Measurements from ENCODE around the gene NGFR.
"Not testable (repeated sequence)": the region's sequence is repeated elsewhere in the genome, so short reads cannot be mapped to it uniquely, and the experiment has no call there.

The NGFR gene

GRCh38 chr17:49545007-49545660 lies 50.0 kb downstream of the NGFR start:
- H3K4me3 ChIP-seq (ENCODE audit: low read depth, low read length): no peak overlapping the region

DNA sequence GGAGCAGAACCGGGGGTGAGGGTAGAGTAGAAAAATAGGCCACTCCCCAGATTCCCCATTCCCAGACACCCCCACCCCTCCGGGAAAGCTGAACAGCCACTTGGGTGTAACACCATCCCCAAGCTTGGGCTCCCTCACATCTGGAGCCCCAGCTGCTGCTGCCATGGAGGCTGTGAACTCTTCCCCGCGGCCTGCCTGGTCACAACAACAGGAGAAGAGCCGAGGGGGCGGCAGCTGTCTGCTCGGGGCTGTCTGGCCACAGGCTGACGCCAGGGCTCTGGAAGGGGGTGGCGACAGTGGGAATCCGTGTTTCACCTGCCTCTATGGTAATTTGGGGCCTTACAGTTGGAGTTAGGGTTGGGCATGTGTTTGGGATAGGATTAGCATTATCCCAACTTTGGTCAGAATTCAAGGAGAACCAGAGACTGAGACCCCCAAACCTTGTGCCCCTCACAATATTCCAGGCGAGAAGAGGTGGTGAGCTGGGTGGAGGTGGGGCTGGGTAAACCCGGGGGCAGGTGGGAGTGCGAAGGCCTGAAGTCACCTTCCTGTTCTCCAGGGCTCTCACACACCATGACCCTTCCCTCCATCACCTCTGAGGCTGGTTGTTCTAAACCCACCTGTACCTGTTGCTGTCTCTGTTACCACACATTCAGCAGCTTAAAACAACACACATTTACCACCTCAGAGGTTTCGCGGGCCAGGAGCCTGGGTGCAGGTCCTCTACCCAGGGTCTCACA lies 50.9 kb downstream of the NGFR start:
- H3K4me3 ChIP-seq (ENCODE audit: low read depth, low read length): no peak overlapping the region

- H3K4me3 ChIP-seq (ENCODE audit: low read depth, low read length): no peak overlapping the region
Measured at GRCh38 chr17:49546546-49547535, 51.7 kb downstream of the NGFR start.

DNA sequence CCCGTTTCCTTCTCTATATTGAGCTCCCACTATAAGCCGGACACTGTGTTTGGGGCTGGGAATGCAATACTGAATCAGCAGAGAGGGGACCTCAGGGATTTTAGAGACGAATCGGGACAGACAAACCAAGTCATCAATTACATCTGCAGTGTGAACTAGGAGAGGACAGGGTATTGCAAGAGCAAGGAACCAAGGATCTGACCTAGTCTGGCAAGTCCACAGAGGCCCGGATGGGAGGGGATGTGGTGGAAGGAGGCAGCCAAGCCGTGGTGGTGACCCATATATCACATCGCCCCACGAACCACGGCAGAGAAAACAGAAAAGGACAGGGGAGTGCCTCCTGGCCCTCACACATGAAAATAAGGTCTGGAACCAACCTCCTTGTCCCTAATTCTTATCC lies 52.5 kb downstream of the NGFR start:
- no peak overlapping the region for H3K4me3 ChIP-seq (ENCODE audit: low read depth, low read length)

DNA sequence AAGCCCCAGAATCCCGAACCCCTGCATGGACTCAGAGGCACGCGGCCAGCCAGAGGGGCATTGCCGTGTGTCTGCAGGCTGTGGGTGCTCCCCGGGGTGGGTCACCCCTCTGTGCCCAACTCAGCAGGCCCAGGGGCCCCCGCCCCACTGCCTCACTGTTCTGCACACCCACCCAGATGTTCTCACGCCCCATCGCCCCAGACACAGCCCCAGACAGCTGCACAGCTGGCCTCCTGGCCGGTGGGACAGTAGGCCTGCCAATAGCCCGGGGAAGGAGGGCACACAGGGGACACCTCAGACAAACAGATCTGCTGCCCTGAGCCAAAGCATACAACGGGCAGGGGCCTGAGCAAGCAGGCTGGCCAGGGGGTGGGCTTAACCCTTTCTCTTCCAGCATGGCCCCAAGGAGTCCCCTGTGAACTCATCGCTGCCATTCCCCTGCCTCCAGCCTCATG lies 53.0 kb downstream of the NGFR start:
- H3K4me3 ChIP-seq (ENCODE audit: low read depth, low read length): no peak overlapping the region

GRCh38 chr17:49548506-49549310 lies 53.6 kb downstream of the NGFR start:
- no peak overlapping the region for H3K4me3 ChIP-seq (ENCODE audit: low read depth, low read length)

DNA sequence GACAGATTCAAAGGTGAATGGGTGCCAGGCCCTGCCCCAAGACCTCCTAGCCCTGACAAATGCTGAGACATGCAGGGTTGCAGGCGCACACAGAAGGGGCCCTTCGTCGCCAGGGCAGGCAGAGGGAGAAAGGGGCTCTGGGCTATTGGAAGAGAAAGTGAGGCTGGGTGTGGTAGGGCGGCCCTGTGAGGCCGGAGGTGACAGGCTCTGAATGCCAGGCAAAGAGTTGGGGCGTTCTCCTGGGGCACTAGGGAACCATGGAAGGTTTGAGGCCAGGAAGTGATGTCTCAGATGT lies 54.2 kb downstream of the NGFR start:
- H3K4me3 ChIP-seq (ENCODE audit: low read depth, low read length): no peak overlapping the region

GRCh38 chr17:49549691-49550678 lies 54.9 kb downstream of the NGFR start:
- no peak overlapping the region for H3K4me3 ChIP-seq (ENCODE audit: low read depth, low read length)

GRCh38 chr17:49550764-49551163 lies 55.7 kb downstream of the NGFR start:
- H3K4me3 ChIP-seq (ENCODE audit: low read depth, low read length): not testable (repeated sequence)

DNA sequence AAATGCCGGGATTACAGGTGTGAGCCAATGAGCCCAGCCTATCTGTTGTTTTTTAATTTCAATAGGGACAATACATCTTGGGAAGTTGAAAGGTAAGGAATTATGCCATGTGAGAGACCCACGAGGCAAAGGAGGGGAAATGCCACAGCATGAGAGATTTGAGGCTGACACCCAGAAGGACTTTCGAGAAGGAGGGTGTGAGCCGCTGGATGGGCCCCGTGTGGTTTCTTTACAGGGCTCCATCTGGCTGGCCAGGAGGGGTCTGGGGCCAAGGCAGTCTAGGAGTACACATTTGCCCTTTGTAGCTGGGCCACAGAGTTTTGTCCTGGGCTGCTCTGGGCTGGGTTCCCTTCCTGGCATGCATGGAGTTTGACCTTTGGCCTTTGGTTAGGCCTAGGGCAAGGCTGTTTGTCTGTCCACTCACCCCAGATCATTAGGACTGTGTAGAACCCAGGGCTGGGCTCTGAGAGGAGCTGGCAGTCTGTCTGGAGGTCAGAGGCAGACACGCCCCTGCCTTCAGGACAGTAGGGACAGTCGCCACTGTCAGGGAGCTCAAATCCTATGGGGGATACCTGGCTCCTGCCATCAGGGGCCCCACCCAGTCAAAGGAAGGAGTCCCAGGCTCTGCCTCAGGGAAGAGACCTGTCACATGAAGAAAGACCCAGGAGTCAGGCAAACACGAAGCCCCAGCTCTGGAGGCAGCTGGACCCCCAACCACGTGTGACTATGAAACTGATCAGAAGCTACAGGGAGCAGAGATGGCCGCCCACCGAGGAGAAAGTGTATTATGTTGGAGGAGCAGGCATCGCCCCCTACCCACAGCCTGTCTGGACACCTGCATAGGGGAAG lies 56.4 kb downstream of the NGFR start:
- H3K4me3 ChIP-seq (ENCODE audit: low read depth, low read length): no peak overlapping the region

- H3K4me3 ChIP-seq (ENCODE audit: low read depth, low read length): no peak overlapping the region
Measured at GRCh38 chr17:49552070-49552751, 57.1 kb downstream of the NGFR start.

DNA sequence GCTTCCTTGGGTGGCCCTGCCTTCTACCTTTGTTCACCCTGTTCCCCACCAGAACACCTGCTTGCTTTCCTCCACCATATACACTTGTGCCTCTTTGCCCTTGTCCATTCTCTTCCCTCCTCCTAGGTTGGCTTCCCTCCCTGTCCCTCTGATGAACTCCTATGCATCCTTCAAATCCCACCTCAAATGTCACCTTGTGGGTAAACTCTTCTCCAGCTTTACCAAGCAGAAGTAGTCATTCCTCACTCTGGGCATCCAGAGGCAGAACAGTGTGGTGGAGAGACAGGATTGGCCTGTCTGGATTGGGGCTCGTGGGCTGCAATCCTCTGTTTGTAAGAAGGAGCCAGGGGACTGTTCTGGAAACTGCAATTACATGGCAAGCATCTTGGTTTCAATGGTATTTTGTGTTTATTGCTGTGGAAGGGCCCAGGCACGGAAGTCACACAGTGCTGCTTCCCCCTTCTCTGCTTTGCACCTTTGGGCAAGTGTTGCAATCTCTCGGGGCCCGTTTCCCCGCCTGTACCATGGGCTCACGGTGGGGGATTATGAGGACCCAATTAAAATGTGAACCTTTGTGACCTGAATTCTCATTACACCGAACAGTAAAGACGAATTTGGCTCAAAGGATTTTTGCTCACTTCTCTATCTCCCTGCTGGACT lies 58.7 kb downstream of the NGFR start:
- no peak overlapping the region for H3K4me3 ChIP-seq (ENCODE audit: low read depth, low read length)

DNA sequence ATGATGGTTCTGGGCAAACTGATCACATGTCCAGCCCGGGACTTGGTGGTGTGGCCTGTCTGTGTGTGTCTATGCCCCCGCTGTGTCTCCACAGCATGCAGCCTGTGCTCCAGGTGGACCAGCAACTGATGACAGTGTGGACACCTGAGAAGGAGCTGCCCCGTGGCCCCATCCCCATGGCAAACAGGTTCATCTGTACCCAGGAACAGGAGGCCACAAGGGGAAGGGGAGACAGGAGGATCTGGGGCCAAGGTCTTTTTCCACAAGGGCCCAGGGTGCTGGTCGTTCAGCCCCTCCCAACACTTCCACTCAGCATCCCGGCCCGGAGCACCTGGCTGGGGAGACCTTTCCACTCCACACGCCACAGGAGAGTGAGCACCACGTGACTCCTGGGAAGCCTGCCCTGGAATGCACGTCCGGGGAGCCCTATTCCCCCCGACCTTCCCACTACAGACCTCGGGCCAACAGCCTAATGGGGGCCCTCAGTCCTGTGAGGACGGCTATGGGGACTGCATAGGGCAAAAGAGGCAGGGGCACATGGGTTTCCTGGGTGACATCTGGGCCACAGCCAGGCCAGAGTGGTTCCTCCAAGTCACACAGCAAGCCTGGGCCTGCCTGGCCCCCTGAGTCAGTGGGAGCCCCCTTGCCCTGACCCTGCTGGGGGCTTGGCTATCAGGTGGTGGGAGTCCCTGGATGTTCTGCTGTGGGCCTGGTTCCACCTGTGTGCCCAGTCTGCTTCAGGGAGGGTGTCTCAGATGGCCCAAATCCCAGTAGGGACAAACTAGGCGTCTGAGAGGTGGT lies 59.8 kb downstream of the NGFR start:
- no peak overlapping the region for H3K4me3 ChIP-seq (ENCODE audit: low read depth, low read length)

DNA sequence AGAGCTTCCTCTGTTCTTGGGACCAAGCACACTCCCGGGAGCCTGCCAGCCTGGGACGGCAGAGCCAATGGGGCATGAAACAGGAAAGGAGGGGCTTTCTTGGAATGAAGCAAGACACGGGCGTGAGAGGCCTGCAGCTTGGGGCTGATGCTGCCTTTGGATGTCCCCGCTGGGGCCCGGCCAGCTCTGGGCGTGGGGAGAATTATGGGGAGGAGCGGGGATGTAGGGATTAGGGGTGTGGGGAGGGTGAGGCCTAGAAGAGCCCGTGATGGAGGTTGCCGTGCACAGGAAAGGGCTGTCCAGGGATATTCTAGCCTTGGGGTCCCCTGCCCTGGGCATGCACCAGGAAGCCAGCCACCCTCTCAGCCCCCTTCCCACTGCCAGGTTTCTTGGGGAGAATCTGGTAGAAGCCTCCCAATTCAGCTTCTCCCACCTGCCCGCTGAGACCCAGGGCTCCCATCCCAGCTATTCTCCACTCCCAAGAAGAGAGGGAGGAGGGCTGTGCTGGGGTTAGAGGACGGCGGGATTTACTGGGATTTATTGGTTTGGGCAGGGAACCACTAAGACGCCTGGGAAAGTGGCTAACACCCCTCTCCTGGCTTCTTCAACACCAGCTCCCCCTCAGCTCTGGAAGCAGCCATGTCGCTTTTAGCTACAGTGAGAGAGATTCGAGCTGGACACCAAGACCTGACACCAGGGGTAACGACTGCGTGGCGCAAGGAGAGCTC lies 60.6 kb downstream of the NGFR start:
- H3K4me3 ChIP-seq (ENCODE audit: low read depth, low read length): no peak overlapping the region

DNA sequence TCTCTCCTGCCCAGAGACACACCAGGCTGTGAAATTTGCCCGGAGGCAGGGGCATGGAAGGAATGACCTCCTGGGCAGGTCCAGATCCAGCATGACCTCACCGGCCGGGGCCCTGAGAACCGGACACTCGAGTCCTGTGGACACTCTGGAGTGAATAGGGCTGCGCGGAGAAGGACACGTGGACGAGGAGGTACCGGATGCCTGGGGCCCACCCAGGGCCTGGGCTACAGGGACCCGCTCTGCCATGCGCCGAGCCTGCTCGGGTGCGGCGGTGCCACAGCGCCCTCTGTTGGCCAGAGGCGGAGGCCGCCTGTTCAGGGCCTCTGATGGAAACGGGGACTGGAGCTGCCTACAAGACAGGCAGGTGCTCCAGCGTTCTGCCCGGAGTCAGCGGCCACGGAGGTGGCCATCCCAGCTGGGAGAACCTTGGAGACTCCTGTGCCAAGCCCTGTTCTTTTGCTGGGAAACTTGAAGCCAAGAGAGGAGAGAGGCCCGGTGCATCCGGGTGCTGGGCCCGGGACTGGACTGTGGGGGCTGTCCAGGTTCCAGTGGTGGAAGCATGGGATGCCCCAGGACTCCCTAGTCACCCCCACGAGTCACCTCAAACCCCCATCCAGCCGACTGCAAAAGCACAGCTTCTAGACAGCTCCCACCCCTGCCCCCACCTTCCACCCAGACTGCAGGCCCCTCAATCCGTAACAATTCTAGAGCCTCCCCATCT lies 61.3 kb downstream of the NGFR start:
- H3K4me3 ChIP-seq (ENCODE audit: low read depth, low read length): no peak overlapping the region

All from iPS-11a (cell line).